SK-N-SH treated with all-trans-retinoic acid at 6 μM for 48 hours (cell line): ENCODE measurements around the gene PHF2.

Experiments used
- ARNTL ChIP-seq: fragments of 450-650 bp; formaldehyde crosslinking; IDR thresholded peaks from 2 replicates; pipeline ENCODE4 v1.5.0; 2020; ENCODE audit warnings: low read depth, mild to moderate bottlenecking, moderate library complexity, borderline replicate concordance
- BACH2 ChIP-seq: fragments of 250-450 bp; sonication (Bioruptor Pico); IDR thresholded peaks from 2 replicates; pipeline ENCODE4 v1.9.0; 2021; ENCODE audit warnings: mild to moderate bottlenecking, borderline replicate concordance
- CSDC2 ChIP-seq: fragments of 250-450 bp; sonication (Bioruptor Pico); IDR thresholded peaks from 2 replicates; pipeline ENCODE4 v1.5.0; 2020; ENCODE audit warnings: mild to moderate bottlenecking, moderate library complexity
- GLIS3 ChIP-seq: fragments of 250-450 bp; sonication (Bioruptor Pico); IDR thresholded peaks from 2 replicates; pipeline ENCODE4 v1.5.0; 2020; ENCODE audit warnings: mild to moderate bottlenecking, moderate library complexity
- PATZ1 ChIP-seq: fragments of 250-450 bp; sonication (Bioruptor Pico); IDR thresholded peaks from 2 replicates; pipeline ENCODE4 v1.8.0; 2020; ENCODE audit warnings: mild to moderate bottlenecking, moderate library complexity, borderline replicate concordance
- RARB ChIP-seq: fragments of 250-450 bp; sonication (Bioruptor Pico); IDR thresholded peaks from 2 replicates; pipeline ENCODE4 v1.8.0; 2021; ENCODE audit warnings: mild to moderate bottlenecking, moderate library complexity
- TCF4 ChIP-seq: fragments of 250-450 bp; sonication (Bioruptor Pico); IDR thresholded peaks from 2 replicates; pipeline ENCODE4 v1.8.0; 2021; ENCODE audit warnings: mild to moderate bottlenecking, moderate library complexity, borderline replicate concordance
- TSHZ2 ChIP-seq: fragments of 250-450 bp; sonication (Bioruptor Pico); IDR thresholded peaks from 2 replicates; pipeline ENCODE4 v1.5.0; 2020; ENCODE audit warnings: mild to moderate bottlenecking, moderate library complexity
- ZFP3 ChIP-seq: fragments of 250-450 bp; sonication (Bioruptor Pico); IDR thresholded peaks from 2 replicates; pipeline ENCODE4 v1.5.0; 2020; ENCODE audit warnings: mild to moderate bottlenecking, moderate library complexity
- ZFP30 ChIP-seq: fragments of 450-650 bp; formaldehyde crosslinking; IDR thresholded peaks from 2 replicates; pipeline ENCODE4 v1.5.0; 2022; ENCODE audit warnings: mild to moderate bottlenecking, moderate library complexity

- no peak for TF ChIP-seq ARNTL (CRISPR knock-in tag)
- no peak for TF ChIP-seq ZFP30 (CRISPR knock-in tag)
- TF ChIP-seq PATZ1 (CRISPR knock-in tag), result no peak
- no peak for TF ChIP-seq ZFP3 (CRISPR knock-in tag)
- no peak for TF ChIP-seq CSDC2 (CRISPR knock-in tag)
- no peak for TF ChIP-seq BACH2
- no peak for TF ChIP-seq TCF4 (CRISPR knock-in tag)
- TF ChIP-seq GLIS3, result no peak
- TF ChIP-seq RARB (CRISPR knock-in tag), result no peak
- TF ChIP-seq TSHZ2 (CRISPR knock-in tag), result no peak
Measured at GRCh38 chr9:93536874-93537273, 39.5 kb upstream of the PHF2 start.
